HG03039 (cell line): ENCODE data around the gene MS4A7.
A peak's percentile ranks its signal among the peaks of the same experiment; 100 is the strongest.
"Not testable (repeated sequence)": the region's sequence is repeated elsewhere in the genome, so short reads cannot be mapped to it uniquely, and the experiment has no call there.

Experiments used
- ATAC-seq: cut with Tn5 transposase; IDR thresholded peaks from one replicate; pipeline ENCODE4 v1.9.1; 2021; ENCODE audit warnings: mild to moderate bottlenecking, moderate library complexity; ENCODE audit not compliant: unreplicated experiment

Gene MS4A7

GRCh38 chr11:60378354-60378753 lies at the start of gene MS4A7:
Gene MS4A7, plus strand, starts transcription at chr11:60378532. Its CDS starts 4,610 bp downstream, at chr11:60383142.
- peak; percentile 94 for ATAC-seq

- no peak for ATAC-seq
Measured at GRCh38 chr11:60332846-60333245, 45.5 kb upstream of the MS4A7 start.

- ATAC-seq, result peak; percentile 55
Measured at GRCh38 chr11:60334005-60334620, 44.2 kb upstream of the MS4A7 start.

- no peak for ATAC-seq
Measured at GRCh38 chr11:60336767-60337391, 41.5 kb upstream of the MS4A7 start.

- ATAC-seq, result no peak
Measured at GRCh38 chr11:60338053-60338452, 40.3 kb upstream of the MS4A7 start.

GRCh38 chr11:60339356-60339755 lies 39.0 kb upstream of the MS4A7 start:
- no peak for ATAC-seq

GRCh38 chr11:60343094-60343704 lies 35.1 kb upstream of the MS4A7 start:
- ATAC-seq, result no peak

- no peak for ATAC-seq
Measured at GRCh38 chr11:60344146-60344545, 34.2 kb upstream of the MS4A7 start.

- ATAC-seq, result no peak
Measured at GRCh38 chr11:60345489-60345888, 32.8 kb upstream of the MS4A7 start.

GRCh38 chr11:60347084-60347797 lies 31.1 kb upstream of the MS4A7 start:
- no peak for ATAC-seq

GRCh38 chr11:60348116-60348515 lies 30.2 kb upstream of the MS4A7 start:
- ATAC-seq, result no peak

GRCh38 chr11:60349990-60350389 lies 28.3 kb upstream of the MS4A7 start:
- no peak for ATAC-seq

- no peak for ATAC-seq
Measured at GRCh38 chr11:60357771-60358170, 20.6 kb upstream of the MS4A7 start.

- no peak for ATAC-seq
Measured at GRCh38 chr11:60360621-60361020, 17.7 kb upstream of the MS4A7 start.

GRCh38 chr11:60362241-60362640 lies 16.1 kb upstream of the MS4A7 start:
- ATAC-seq, result no peak

GRCh38 chr11:60363542-60364470 lies 14.5 kb upstream of the MS4A7 start:
- peak; percentile 50 for ATAC-seq

- ATAC-seq, result not testable (repeated sequence)
Measured at GRCh38 chr11:60366262-60366904, 11.9 kb upstream of the MS4A7 start.

- ATAC-seq, result peak; percentile 89
Measured at GRCh38 chr11:60367009-60367408, 11.3 kb upstream of the MS4A7 start.

GRCh38 chr11:60367896-60368295 lies 10.4 kb upstream of the MS4A7 start:
- ATAC-seq, result no peak

- ATAC-seq, result no peak
Measured at GRCh38 chr11:60370252-60370810, 8.0 kb upstream of the MS4A7 start.
